Esophagus muscularis mucosa (tissue), 4 donors: Measurements from ENCODE around the gene TNNT2. TPM values are rescaled to one million over a fixed set of nuclear protein-coding genes. Genes with fewer than 3 reads are reported as not detected.

Experiments
- DNase-seq: peaks from one replicate; pipeline ENCODE4 v3.0.0-alpha.2; 2017; ENCODE audit errors: extremely low spot score
- H3K27ac ChIP-seq, 4 donors: fragments of 200-600 bp; sonication (generic); replicated peaks in 1 of 4; 1 replicate in 3 of 4; 2 replicates in 1 of 4; pipeline ENCODE4 v1.5.1; 2016 to 2019; ENCODE audit warnings: mild to moderate bottlenecking in 1 of 4
- H3K27me3 ChIP-seq, 4 donors: fragments of 200-600 bp; sonication (generic); one replicate each; pipeline versions ENCODE4 v1.5.1 to v1.6.0; 2016 to 2019
- H3K36me3 ChIP-seq, 4 donors: fragments of 200-600 bp; sonication (generic); one replicate each; pipeline ENCODE4 v1.5.1; 2016 to 2019
- H3K4me1 ChIP-seq, 4 donors: fragments of 200-600 bp; sonication (generic); one replicate each; pipeline ENCODE4 v1.5.1; 2016 to 2019
- H3K4me3 ChIP-seq, 4 donors: fragments of 200-600 bp; sonication (generic); 1 replicate in 2 of 4; 2 replicates in 2 of 4; pipeline ENCODE4 v1.5.1; 2016 to 2019; ENCODE audit warnings: mild to moderate bottlenecking in 4 of 4, moderate library complexity in 1 of 4
- H3K9me3 ChIP-seq, 4 donors: fragments of 200-600 bp; sonication (generic); 1 replicate in 3 of 4; 2 replicates in 1 of 4; pipeline ENCODE4 v1.5.1; 2016 to 2019
- EP300 ChIP-seq: sonication (generic); formaldehyde crosslinking; IDR thresholded peaks from one replicate; pipeline ENCODE4 v1.6.1; 2017; ENCODE audit warnings: antibody characterized with exemption
- POLR2A ChIP-seq: fragments of 450-650 bp; IDR thresholded peaks from one replicate; pipeline ENCODE4 v1.6.1; 2017; ENCODE audit warnings: antibody characterized with exemption, moderate library complexity, mild to moderate bottlenecking, low read depth
- POLR2AphosphoS5 ChIP-seq, 2 donors: sonication (generic); formaldehyde crosslinking; IDR thresholded peaks; one replicate each; pipeline ENCODE4 v1.6.1; 2017; ENCODE audit warnings: antibody characterized with exemption in 2 of 2
- WGBS: methylation state at CpG from one replicate; pipeline ENCODE4 v1.1.5; 2018; 5-methylcytosine and 5-hydroxymethylcytosine counted together
- intact Hi-C: fragments of 100-400 bp; cut with DNase I; formaldehyde crosslinking; loops from one replicate; pipeline ENCODE4 v1.15.1; 2023
- total RNA-seq, 4 donors: library from RNA; depleted of rRNA; stranded (reverse); fragments of >200 nt; gene quantifications; one replicate each; pipeline versions ENCODE4 v1.1.0 to v1.2.1, GENCODE V29; 2016
- TF ChIP-seq, protein P1 (sequence below), 3 experiments: fragments of 200-600 bp in 2 of 3; fragments of 450-650 bp in 1 of 3; sonication (generic) in 2 of 3; IDR thresholded peaks; one replicate each; pipeline ENCODE4 v1.5.1; 2017 to 2019; ENCODE audit warnings: antibody characterized with exemption in 3 of 3, mild to moderate bottlenecking in 2 of 3, moderate library complexity in 1 of 3

TNNT2 gene
- total RNA-seq, 4 donors from 2014 or later, result 0.83 to 2.0 TPM; not detected in 2

DNA sequence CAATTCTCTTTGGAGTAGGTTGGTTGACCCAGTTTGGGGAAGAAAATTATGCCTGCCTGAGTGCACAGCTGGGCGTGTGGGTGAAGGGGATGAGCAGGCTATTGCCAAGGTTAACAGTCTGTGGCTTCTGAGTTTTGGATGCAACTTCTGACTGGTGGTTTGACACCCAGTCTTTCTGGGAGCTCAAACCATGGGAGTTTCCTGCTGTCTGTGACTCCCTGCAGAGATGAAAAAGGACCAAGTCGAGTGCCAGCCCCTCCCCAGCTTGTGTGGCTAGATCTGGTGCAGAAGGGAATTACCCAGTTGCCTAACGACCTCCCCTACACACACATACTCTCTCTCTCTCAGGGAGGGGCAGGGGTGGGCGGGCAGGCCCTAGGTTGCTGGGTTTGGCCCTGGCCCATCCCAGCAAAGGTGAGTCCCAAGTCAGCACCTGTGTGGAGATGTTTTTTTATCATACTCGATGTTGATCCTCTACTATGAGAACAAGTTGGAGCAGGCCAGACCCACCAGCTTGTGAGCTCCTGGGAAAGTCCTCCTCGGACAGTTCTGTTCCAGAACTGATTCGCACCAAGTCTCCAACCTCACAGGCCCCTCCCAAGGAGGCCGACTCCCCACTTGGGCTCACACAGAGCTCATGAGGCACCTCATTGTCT is 66.0 kb downstream of the TNNT2 start:
- 71% methylated on average over 1 of the region's 8 CpGs for WGBS
- Histone ChIP-seq H3K9me3 (no peaks in the 10 kb centered on the region), H3K36me3 (no peaks in the 10 kb centered on the region), H3K4me1 (peaks cover 27 to 44% (median 34%) of the 10 kb centered on the region in 4 donors), H3K27me3 (no peaks in the 10 kb centered on the region), H3K27ac (no peak overlapping the region), H3K4me3 (no peak overlapping the region)
- TF ChIP-seq EP300 (no peak), POLR2A (no peak), POLR2AphosphoS5 (IDR thresholded peaks at IDR 0.05) (no peak)
- TF ChIP-seq, protein P1, sequence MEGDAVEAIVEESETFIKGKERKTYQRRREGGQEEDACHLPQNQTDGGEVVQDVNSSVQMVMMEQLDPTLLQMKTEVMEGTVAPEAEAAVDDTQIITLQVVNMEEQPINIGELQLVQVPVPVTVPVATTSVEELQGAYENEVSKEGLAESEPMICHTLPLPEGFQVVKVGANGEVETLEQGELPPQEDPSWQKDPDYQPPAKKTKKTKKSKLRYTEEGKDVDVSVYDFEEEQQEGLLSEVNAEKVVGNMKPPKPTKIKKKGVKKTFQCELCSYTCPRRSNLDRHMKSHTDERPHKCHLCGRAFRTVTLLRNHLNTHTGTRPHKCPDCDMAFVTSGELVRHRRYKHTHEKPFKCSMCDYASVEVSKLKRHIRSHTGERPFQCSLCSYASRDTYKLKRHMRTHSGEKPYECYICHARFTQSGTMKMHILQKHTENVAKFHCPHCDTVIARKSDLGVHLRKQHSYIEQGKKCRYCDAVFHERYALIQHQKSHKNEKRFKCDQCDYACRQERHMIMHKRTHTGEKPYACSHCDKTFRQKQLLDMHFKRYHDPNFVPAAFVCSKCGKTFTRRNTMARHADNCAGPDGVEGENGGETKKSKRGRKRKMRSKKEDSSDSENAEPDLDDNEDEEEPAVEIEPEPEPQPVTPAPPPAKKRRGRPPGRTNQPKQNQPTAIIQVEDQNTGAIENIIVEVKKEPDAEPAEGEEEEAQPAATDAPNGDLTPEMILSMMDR (IDR thresholded peaks at IDR 0.05), result no peak
- intact Hi-C loops, result no loop called here
- no peak for DNase-seq

DNA sequence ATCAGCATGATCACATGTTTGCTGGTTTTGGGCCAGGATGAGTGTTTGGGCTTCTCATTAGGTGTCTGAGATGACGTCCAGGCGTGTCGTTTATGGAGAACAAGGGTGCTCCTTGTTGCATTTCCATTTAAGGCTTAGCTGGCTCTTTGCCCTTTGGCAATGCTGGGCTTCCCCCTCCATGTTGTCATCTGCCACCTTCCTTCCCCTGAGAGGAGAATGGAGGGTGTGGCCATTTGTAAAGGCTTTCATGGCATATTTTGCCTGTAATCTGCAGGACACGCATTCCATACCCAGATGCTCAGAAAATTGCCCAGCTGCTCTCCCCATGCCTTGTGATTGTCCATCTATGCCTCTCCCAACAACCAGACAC is 66.5 kb downstream of the TNNT2 start:
- Histone ChIP-seq H3K36me3 (no peaks in the 10 kb centered on the region), H3K27ac (no peak overlapping the region), H3K9me3 (no peaks in the 10 kb centered on the region), H3K4me1 (peaks cover 27 to 44% (median 34%) of the 10 kb centered on the region in 4 donors), H3K27me3 (no peaks in the 10 kb centered on the region), H3K4me3 (no peak overlapping the region)
- TF ChIP-seq POLR2AphosphoS5 (IDR thresholded peaks at IDR 0.05), result peak in 1 of 2 donors; percentile 34
- no peak for TF ChIP-seq EP300
- TF ChIP-seq, protein P1 (IDR thresholded peaks at IDR 0.05), result no peak
- WGBS, result 29% methylated on average over 4 of the region's 4 CpGs
- intact Hi-C loops, result no loop called here
- DNase-seq, result no peak

DNA sequence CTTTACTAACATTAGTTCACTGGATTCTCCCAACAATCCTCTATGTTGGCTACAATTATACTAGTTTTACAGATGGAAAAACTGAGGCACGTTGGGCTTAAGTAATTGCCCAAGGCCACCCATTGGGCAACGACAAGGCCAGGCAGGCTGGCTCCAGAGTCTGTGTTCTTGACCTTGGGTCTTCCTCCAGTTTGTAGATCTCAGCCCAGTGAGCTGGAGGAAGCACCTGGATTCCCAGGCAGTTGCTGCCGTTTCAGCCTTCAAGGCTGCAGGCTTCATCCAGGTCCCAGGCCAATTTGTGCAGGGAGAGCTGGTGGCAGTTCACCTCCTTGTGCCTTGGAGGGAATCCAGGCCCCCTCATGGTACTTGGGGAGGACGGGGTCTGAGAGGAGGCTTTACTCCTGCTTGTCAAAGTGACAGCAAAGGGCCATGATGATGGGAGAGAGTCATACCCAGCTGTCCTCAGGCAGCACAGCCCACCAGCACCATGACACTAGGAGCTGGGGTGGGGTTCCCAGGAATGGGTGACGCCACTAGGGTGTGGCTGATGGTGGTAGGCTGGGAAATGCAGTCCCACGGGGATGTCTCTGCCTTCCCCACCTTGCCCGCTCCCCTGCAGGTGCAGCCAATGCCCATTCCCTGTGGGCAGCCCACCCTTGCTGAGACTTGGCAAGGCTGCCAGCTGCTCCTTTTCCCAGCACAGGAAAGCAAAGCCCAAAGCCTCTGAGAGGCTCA is 67.1 kb downstream of the TNNT2 start:
- Histone ChIP-seq H3K27me3 (no peaks in the 10 kb centered on the region), H3K4me3 (no peak overlapping the region), H3K4me1 (peaks cover 27 to 44% (median 34%) of the 10 kb centered on the region in 4 donors), H3K27ac (peak overlapping the region in 1 of 4 donors; percentile 12), H3K36me3 (no peaks in the 10 kb centered on the region), H3K9me3 (no peaks in the 10 kb centered on the region)
- intact Hi-C loops, result no loop called here
- no peak for DNase-seq
- TF ChIP-seq POLR2AphosphoS5 (IDR thresholded peaks at IDR 0.05) (no peak), POLR2A (no peak), EP300 (no peak)
- TF ChIP-seq, protein P1 (IDR thresholded peaks at IDR 0.05), result no peak
- WGBS, result 68% methylated on average over 5 of the region's 7 CpGs

DNA sequence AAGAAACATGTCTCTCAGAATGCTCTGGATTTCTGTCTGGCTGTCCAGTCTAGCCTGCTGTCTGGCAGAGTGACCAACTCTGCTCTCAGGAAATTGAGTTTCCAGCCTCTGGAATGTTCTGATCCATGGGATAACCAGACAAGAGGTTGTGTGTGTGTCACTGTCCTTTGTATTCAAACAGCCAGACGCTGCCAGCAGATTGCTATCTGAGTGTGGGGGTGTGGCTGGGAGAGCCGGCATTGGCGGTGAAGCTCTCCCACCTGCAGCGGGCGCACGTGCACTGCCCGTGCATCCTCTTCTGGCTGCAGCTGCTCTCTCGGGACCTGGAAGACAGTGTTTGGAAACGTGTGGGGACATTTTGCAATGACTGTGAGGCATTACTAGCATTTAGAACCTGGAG is 68.1 kb downstream of the TNNT2 start:
- H3K4me3 ChIP-seq, result no peak overlapping the region
- no peak for DNase-seq
- TF ChIP-seq POLR2AphosphoS5 (IDR thresholded peaks at IDR 0.05) (peak; percentile 50 to 72), POLR2A (no peak), EP300 (no peak)
- TF ChIP-seq, protein P1 (IDR thresholded peaks at IDR 0.05), result no peak
- H3K9me3 ChIP-seq, result no peaks in the 10 kb centered on the region
- H3K27ac ChIP-seq, result peak overlapping the region in 3 of 4 donors; percentile 26 to 53 (median 38)
- H3K36me3 ChIP-seq, result no peaks in the 10 kb centered on the region
- 15% methylated on average over 8 of the region's 9 CpGs for WGBS
- peaks cover 0 to 8% (median 0%) of the 10 kb centered on the region in 4 donors for H3K27me3 ChIP-seq
- H3K4me1 ChIP-seq, result peaks cover 27 to 44% (median 34%) of the 10 kb centered on the region in 4 donors
- intact Hi-C loops, result no loop called here

Other genes with a start within 250 kb of the TNNT2 start
- 10 to 100 TPM; 40.1 to 56.1 (median 49.5) TPM for gene TMEM9, start 223.2 kb downstream of the TNNT2 start, total RNA-seq
- not detected for gene IGFN1, start 186.9 kb downstream of the TNNT2 start, total RNA-seq
- 1 to 10 TPM in 2 of 4 donors, under 1 TPM in 2; 0.50 to 1.9 (median 1.3) TPM for gene PKP1, start 94.2 kb downstream of the TNNT2 start, total RNA-seq
- under 1 TPM in 1 of 4 donors, not detected in 3; 0.17 TPM for gene LAD1, start 21.6 kb upstream of the TNNT2 start, total RNA-seq
- gene TNNI1, start 44.0 kb upstream of the TNNT2 start, total RNA-seq, result under 1 TPM in 1 of 4 donors, not detected in 3; 0.06 TPM
- 100 to 1,000 TPM in 2 of 4 donors, 10 to 100 TPM in 2; 63.5 to 158 (median 106) TPM for gene PHLDA3, start 91.5 kb upstream of the TNNT2 start, total RNA-seq
- 1,000 to 10,000 TPM; 3,645 to 7,984 (median 5,321) TPM for gene CSRP1, start 129.4 kb upstream of the TNNT2 start, total RNA-seq
- 10 to 100 TPM; 12.9 to 35.5 (median 21.9) TPM for gene NAV1, start 161.4 kb upstream of the TNNT2 start, total RNA-seq